ENCODE measurements around the gene FCN3. TPM values are rescaled to one million over a fixed set of nuclear protein-coding genes. Genes with fewer than 3 reads are reported as not detected.

The FCN3 gene
- total RNA-seq, 2 experiments from 2014 or later, result not detected

GRCh38 chr1:27346991-27347624, 27.5 kb downstream of the FCN3 start:
- H3K36me3 Mint-ChIP-seq (ENCODE audit: low read depth), result peaks cover 4% of the 10 kb centered on the region
- POLR2A ChIA-PET, result interaction anchor here (0.5 kb wide), 1 partner anchor 24 kb away, joined by 9 read pairs; no protein-coding TSS in a partner anchor

DNA sequence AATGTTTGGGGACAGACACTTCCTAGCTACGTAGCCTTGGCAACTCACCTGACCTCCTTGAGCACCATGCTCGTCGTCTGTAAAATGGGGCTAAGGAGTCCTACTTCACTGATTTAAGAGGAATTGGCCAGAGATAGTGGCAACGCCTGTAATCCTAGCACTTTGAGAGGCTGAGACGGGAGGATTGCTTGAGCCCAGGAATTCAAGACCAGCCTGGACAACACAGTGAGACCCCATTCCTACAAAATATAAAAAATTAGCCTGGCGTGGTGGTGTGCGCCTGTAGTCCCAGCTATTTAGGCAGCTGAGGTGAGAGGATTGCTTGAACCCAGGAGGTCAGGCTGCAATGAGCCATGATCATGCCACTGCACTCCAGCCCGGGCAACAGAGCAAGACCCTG, 28.3 kb downstream of the FCN3 start:
- Mint-ChIP-seq H3K9me3 (ENCODE audit: low read depth) (no peaks in the 10 kb centered on the region), H3K27me3 (no peaks in the 10 kb centered on the region), H3K27ac (peak overlapping the region; percentile 21), H3K4me1 (peaks cover 42% of the 10 kb centered on the region), H3K36me3 (ENCODE audit: low read depth) (peaks cover 4% of the 10 kb centered on the region), H3K4me3 (no peak overlapping the region)
- POLR2A ChIA-PET, result interaction anchor here (0.7 kb wide), 1 partner anchor 19 kb away, joined by 3 read pairs; no protein-coding TSS in a partner anchor
- no peak for ATAC-seq
- CTCF ChIA-PET, result interaction anchor here (1.2 to 7.6 kb wide), 3 partner anchors 11 to 13 kb away, joined by 4 to 43 read pairs (median 23); no protein-coding TSS in a partner anchor
- DNase-seq, result no peak
- intact Hi-C loops (cut with DNase I, micrococcal nuclease), result no loop called here

More at GRCh38 chr1:27346991-27347624, 27.5 kb downstream of the FCN3 start:
- Mint-ChIP-seq H3K9me3 (ENCODE audit: low read depth) (no peaks in the 10 kb centered on the region), H3K27ac (no peak overlapping the region), H3K4me1 (peaks cover 36% of the 10 kb centered on the region), H3K4me3 (no peak overlapping the region), H3K27me3 (no peaks in the 10 kb centered on the region)
- no peak for DNase-seq
- no peak for ATAC-seq
- intact Hi-C loops (cut with DNase I, micrococcal nuclease), result no loop called here
- CTCF ChIA-PET, result interaction anchor here (0.6 to 7.6 kb wide), 4 partner anchors 9 to 148 kb away, joined by 3 to 43 read pairs (median 4); no protein-coding TSS in a partner anchor

DNA sequence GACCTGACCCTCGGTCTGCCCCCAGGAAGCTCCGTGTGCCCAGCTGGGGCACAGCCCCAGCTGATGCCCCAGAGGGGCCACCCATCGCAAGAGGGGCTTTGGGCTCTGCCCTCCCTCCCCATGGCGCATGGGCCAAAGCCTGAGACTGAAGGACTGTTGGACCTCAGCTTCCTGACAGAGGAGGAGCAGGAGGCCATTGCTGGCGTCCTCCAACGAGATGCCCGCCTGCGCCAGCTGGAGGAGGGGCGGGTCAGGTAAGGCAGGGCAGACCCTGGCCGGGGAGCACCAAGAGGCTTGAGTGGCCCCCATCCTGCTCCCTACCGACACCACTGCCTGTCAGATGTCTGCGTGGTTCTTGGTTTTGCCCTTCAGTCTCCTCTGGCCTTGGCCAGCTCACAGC, 29.4 kb downstream of the FCN3 start:
- Mint-ChIP-seq H3K27me3 (no peaks in the 10 kb centered on the region), H3K36me3 (ENCODE audit: low read depth) (peaks cover 4% of the 10 kb centered on the region), H3K9me3 (ENCODE audit: low read depth) (no peaks in the 10 kb centered on the region), H3K4me1 (peaks cover 53% of the 10 kb centered on the region), H3K27ac (no peak overlapping the region), H3K4me3 (no peak overlapping the region)
- ATAC-seq (no peak), DNase-seq (no peak)
- ChIA-PET POLR2A (interaction anchor here (0.7 kb wide), 1 partner anchor 13 kb away, joined by 3 read pairs; no protein-coding TSS in a partner anchor), CTCF (interaction anchor here (0.6 to 7.6 kb wide), 6 partner anchors 9 to 177 kb away, joined by 3 to 43 read pairs (median 6); no protein-coding TSS in a partner anchor)
- intact Hi-C loops (cut with DNase I, micrococcal nuclease), result no loop called here

DNA sequence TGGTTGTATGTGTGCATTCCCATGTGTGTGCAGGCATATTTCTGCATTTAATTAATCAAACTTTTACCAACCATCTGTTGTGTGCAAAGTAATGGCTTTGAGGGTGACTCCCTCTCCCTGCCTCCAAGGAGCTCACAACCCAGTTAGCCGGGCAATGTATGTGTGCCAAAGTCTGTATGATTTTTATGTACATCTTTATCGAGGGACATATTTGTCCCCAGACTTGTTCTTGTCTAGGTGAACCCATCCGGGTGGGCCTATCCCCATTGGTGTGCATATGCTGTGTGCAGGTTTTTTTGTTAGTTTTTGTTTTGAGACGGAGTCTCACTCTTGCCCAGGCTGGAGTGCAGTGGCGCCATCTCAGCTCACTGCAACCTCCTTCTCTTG, 31.0 kb downstream of the FCN3 start:
- Mint-ChIP-seq H3K4me1 (peaks cover 59% of the 10 kb centered on the region), H3K36me3 (ENCODE audit: low read depth) (peaks cover 5% of the 10 kb centered on the region), H3K4me3 (peak overlapping the region; percentile 78), H3K27me3 (no peaks in the 10 kb centered on the region), H3K9me3 (ENCODE audit: low read depth) (no peaks in the 10 kb centered on the region), H3K27ac (peak overlapping the region; percentile 85)
- ATAC-seq, result no peak
- CTCF ChIA-PET, result interaction anchor here (0.7 to 7.6 kb wide), 5 partner anchors 10 to 52 kb away, joined by 3 to 43 read pairs (median 4); partner anchors contain the start of gene MAP3K6
- POLR2A ChIA-PET, result no interaction called here
- intact Hi-C loops (cut with DNase I, micrococcal nuclease), result loop anchor here in 1 of 2 experiments (1.0 kb wide), 1 partner anchor 22 kb away; no protein-coding TSS in a partner anchor
- peak; percentile 27 for DNase-seq

GRCh38 chr1:27342778-27343638, 31.6 kb downstream of the FCN3 start:
- H3K27me3 Mint-ChIP-seq, result no peaks in the 10 kb centered on the region
- ChIA-PET POLR2A (no interaction called here), CTCF (interaction anchor here (0.6 to 7.6 kb wide), 9 partner anchors 10 to 640 kb away, joined by 3 to 43 read pairs (median 4); partner anchors contain the start of gene MAP3K6)
- peaks cover 59% of the 10 kb centered on the region for H3K4me1 Mint-ChIP-seq
- H3K36me3 Mint-ChIP-seq (ENCODE audit: low read depth), result peaks cover 6% of the 10 kb centered on the region
- H3K4me3 Mint-ChIP-seq, result peak overlapping the region; percentile 78
- DNase-seq (peak; percentile 77), ATAC-seq (peak; percentile 43)
- intact Hi-C loops (cut with DNase I, micrococcal nuclease), result loop anchor here in 1 of 2 experiments (1.0 kb wide), 2 partner anchors 21 to 22 kb away; partner anchors contain the start of gene TMEM222
- peak overlapping the region; percentile 85 for H3K27ac Mint-ChIP-seq
- no peaks in the 10 kb centered on the region for H3K9me3 Mint-ChIP-seq (ENCODE audit: low read depth)

DNA sequence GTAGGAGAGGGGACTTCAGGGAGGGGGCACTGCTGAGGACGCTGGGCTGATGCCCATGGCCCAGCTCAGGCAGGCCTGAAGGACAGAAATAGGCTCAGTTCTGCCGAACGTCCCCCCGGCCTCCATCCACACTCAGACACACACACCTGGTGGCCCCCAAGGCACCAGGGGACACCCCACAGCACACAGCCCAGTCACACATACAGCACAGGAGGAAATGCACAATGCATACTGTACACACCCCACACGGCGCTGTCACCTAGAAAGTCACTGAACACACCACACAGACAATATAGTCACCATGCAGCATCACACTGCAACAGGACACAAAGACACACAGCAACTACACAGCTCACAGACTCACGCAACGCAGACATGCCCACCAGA, 32.2 kb downstream of the FCN3 start:
- peak overlapping the region; percentile 85 for H3K27ac Mint-ChIP-seq
- peak; percentile 75 for ATAC-seq
- DNase-seq, result peak; percentile 72

GRCh38 chr1:27341525-27342252, 32.9 kb downstream of the FCN3 start, which contains the start of gene SYTL1:
Gene SYTL1, plus strand, starts transcription at chr1:27342022. Its CDS starts 3,313 bp downstream, at chr1:27345335.
- DNase-seq (peak; percentile 83), ATAC-seq (peak; percentile 63)
- H3K4me1 Mint-ChIP-seq, result peaks cover 51% of the 10 kb centered on the region
- ChIA-PET CTCF (interaction anchor here (0.6 to 7.6 kb wide), 10 partner anchors 8 to 239 kb away, joined by 3 to 43 read pairs (median 4); no protein-coding TSS in a partner anchor), POLR2A (interaction anchor here (0.8 kb wide), 1 partner anchor 500 kb away, joined by 6 read pairs; no protein-coding TSS in a partner anchor)
- H3K27me3 Mint-ChIP-seq, result no peaks in the 10 kb centered on the region
- intact Hi-C loops (cut with DNase I, micrococcal nuclease), result loop anchor here (1.0 to 2.0 kb wide), 4 partner anchors 8 to 19 kb away; partner anchors contain the start of gene TMEM222 (in 2 of the 2)
- peak within 1 kb of the TSS; percentile 78 for H3K4me3 Mint-ChIP-seq
- H3K36me3 Mint-ChIP-seq (ENCODE audit: low read depth), result peaks cover 8% of the 10 kb centered on the region
- no peaks in the 10 kb centered on the region for H3K9me3 Mint-ChIP-seq (ENCODE audit: low read depth)
- peak within 1 kb of the TSS; percentile 86 for H3K27ac Mint-ChIP-seq

More for the DNA sequence above, 32.2 kb downstream of the FCN3 start:
- H3K36me3 Mint-ChIP-seq (ENCODE audit: low read depth), result peaks cover 6% of the 10 kb centered on the region
- H3K4me3 Mint-ChIP-seq, result peak overlapping the region; percentile 78
- intact Hi-C loops (cut with DNase I, micrococcal nuclease), result loop anchor here in 1 of 2 experiments (1.0 kb wide), 1 partner anchor 20 kb away; the partner anchor contains the start of gene TMEM222
- H3K4me1 Mint-ChIP-seq, result peaks cover 55% of the 10 kb centered on the region
- ChIA-PET CTCF (interaction anchor here (0.6 to 7.6 kb wide), 9 partner anchors 9 to 639 kb away, joined by 3 to 43 read pairs (median 4); no protein-coding TSS in a partner anchor), POLR2A (no interaction called here)
- H3K9me3 Mint-ChIP-seq (ENCODE audit: low read depth), result no peaks in the 10 kb centered on the region
- H3K27me3 Mint-ChIP-seq, result no peaks in the 10 kb centered on the region

DNA sequence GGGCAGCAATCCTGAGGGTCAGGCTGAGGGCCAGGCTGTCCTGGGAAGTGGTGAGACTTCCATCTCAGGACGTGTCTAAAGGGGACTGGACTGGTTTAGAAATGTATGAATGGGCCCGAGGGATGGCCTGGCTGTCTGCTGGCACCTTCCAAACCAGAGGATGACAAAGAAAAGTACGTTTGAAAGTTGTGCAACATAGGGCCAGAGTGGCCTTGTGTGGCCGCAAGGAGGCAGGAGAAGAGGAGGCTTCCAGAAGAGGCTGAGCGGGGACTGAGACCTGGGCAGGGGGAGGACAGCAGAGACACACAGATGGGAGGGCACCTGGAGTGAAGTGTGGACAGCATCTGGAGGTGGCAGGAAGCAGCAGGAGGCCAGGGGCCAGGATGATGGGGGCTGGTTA, 35.4 kb downstream of the FCN3 start:
- DNase-seq (no peak), ATAC-seq (no peak)
- H3K27me3 Mint-ChIP-seq, result no peaks in the 10 kb centered on the region
- H3K9me3 Mint-ChIP-seq (ENCODE audit: low read depth), result no peaks in the 10 kb centered on the region
- H3K4me3 Mint-ChIP-seq, result no peak overlapping the region
- peak overlapping the region; percentile 27 for H3K27ac Mint-ChIP-seq
- H3K4me1 Mint-ChIP-seq, result peaks cover 45% of the 10 kb centered on the region
- intact Hi-C loops (cut with DNase I, micrococcal nuclease), result no loop called here
- POLR2A ChIA-PET, result no interaction called here
- CTCF ChIA-PET, result interaction anchor here (0.9 to 1.4 kb wide), 4 partner anchors 19 to 56 kb away, joined by 3 to 4 read pairs (median 3); partner anchors contain the start of gene MAP3K6
- H3K36me3 Mint-ChIP-seq (ENCODE audit: low read depth), result peaks cover 14% of the 10 kb centered on the region

DNA sequence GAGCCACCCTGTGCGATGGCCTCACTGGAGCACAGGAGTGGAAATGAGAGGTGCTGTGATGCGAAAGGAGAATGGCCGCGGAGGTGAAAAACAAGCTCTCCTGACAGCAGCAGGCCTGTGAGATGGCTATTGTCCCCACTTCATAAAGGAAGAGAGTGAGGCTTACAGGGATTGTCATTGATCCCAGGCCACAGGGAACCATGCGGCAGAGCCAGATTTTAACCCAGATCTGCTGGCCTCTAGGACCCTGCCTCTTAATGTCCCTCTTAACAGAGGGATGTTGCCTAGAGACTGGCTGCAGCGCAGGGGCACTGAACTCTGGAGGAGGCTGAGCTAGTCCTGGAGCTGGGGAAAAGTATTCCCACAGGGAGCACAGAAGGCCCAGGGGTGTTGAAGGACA, 35.9 kb downstream of the FCN3 start:
- ChIA-PET POLR2A (no interaction called here), CTCF (interaction anchor here (0.7 to 1.4 kb wide), 5 partner anchors 18 to 57 kb away, joined by 3 to 4 read pairs (median 3); partner anchors contain the start of gene MAP3K6)
- Mint-ChIP-seq H3K27me3 (no peaks in the 10 kb centered on the region), H3K9me3 (ENCODE audit: low read depth) (no peaks in the 10 kb centered on the region), H3K4me1 (peaks cover 42% of the 10 kb centered on the region), H3K4me3 (no peak overlapping the region), H3K27ac (peak overlapping the region; percentile 27), H3K36me3 (ENCODE audit: low read depth) (peaks cover 16% of the 10 kb centered on the region)
- no peak for DNase-seq
- ATAC-seq, result no peak
- intact Hi-C loops (cut with DNase I, micrococcal nuclease), result no loop called here

GRCh38 chr1:27336756-27337155, 37.9 kb downstream of the FCN3 start:
- Mint-ChIP-seq H3K27me3 (no peaks in the 10 kb centered on the region), H3K27ac (peak overlapping the region; percentile 31), H3K9me3 (ENCODE audit: low read depth) (no peaks in the 10 kb centered on the region), H3K4me1 (peaks cover 33% of the 10 kb centered on the region), H3K4me3 (no peak overlapping the region), H3K36me3 (ENCODE audit: low read depth) (peaks cover 25% of the 10 kb centered on the region)
- CTCF ChIA-PET, result interaction anchor here (0.9 to 1.6 kb wide), 2 partner anchors 37 to 40 kb away, joined by 3 to 5 read pairs; no protein-coding TSS in a partner anchor
- ATAC-seq (no peak), DNase-seq (no peak)
- intact Hi-C loops (cut with DNase I, micrococcal nuclease), result no loop called here
- POLR2A ChIA-PET, result no interaction called here
